LHCN-M2 (cell line): ENCODE results near the gene RFX1. TPM values are rescaled to one million over a fixed set of nuclear protein-coding genes. Genes with fewer than 3 reads are reported as not detected.
"Not testable (repeated sequence)": the region's sequence is repeated elsewhere in the genome, so short reads cannot be mapped to it uniquely, and the experiment has no call there.

Source experiments
- DNase-seq: peaks from one replicate; pipeline ENCODE4 v3.0.0-alpha.2; 2012; ENCODE audit warnings: low read depth
- total RNA-seq: library from RNA; depleted of rRNA; stranded (reverse); fragments of >200 nt; gene quantifications from 2 replicates; pipeline ENCODE4 v1.2.3, GENCODE V29; 2014

Gene RFX1
- total RNA-seq, 1 experiment from 2014 or later: 2.2 TPM

- no peak for DNase-seq
Observed at GRCh38 chr19:13937479-13938300, 68.4 kb downstream of the RFX1 start.

- DNase-seq: peak; percentile 31
Observed at GRCh38 chr19:13935765-13936510, 70.2 kb downstream of the RFX1 start.

- DNase-seq: no peak
Observed at GRCh38 chr19:13934785-13935109, 71.4 kb downstream of the RFX1 start.

GRCh38 chr19:13932911-13933393 is 73.2 kb downstream of the RFX1 start:
- no peak for DNase-seq

- DNase-seq: no peak
Observed at GRCh38 chr19:13932149-13932637, 73.9 kb downstream of the RFX1 start.

GRCh38 chr19:13931391-13932148 is 74.5 kb downstream of the RFX1 start:
- no peak for DNase-seq

GRCh38 chr19:13930402-13930801 is 75.7 kb downstream of the RFX1 start:
- no peak for DNase-seq

GRCh38 chr19:13929956-13930355 is 76.2 kb downstream of the RFX1 start:
- DNase-seq: no peak

- no peak for DNase-seq
Observed at GRCh38 chr19:13929340-13929739, 76.8 kb downstream of the RFX1 start.

- DNase-seq: no peak
Observed at GRCh38 chr19:13926715-13927114, 79.4 kb downstream of the RFX1 start.

- no peak for DNase-seq
Observed at GRCh38 chr19:13926010-13926409, 80.1 kb downstream of the RFX1 start.

- no peak for DNase-seq
Observed at GRCh38 chr19:13923194-13923987, 82.7 kb downstream of the RFX1 start.

GRCh38 chr19:13922118-13922517 is 84.0 kb downstream of the RFX1 start:
- not testable (repeated sequence) for DNase-seq

- DNase-seq: peak; percentile 69
Observed at GRCh38 chr19:13920940-13921747, 85.0 kb downstream of the RFX1 start.

GRCh38 chr19:13920524-13920923 is 85.6 kb downstream of the RFX1 start:
- no peak for DNase-seq

- no peak for DNase-seq
Observed at GRCh38 chr19:13918726-13919411, 87.3 kb downstream of the RFX1 start.

GRCh38 chr19:13917888-13918406 is 88.2 kb downstream of the RFX1 start:
- no peak for DNase-seq

GRCh38 chr19:13914777-13915176 is 91.3 kb downstream of the RFX1 start:
- no peak for DNase-seq

- no peak for DNase-seq
Observed at GRCh38 chr19:13913352-13913751, 92.8 kb downstream of the RFX1 start.
